Immature natural killer cell (primary cell): Measurements from ENCODE around the gene ZNF549. TPM values are rescaled to one million over a fixed set of nuclear protein-coding genes. Genes with fewer than 3 reads are reported as not detected.
"Not testable (repeated sequence)": the region's sequence is repeated elsewhere in the genome, so short reads cannot be mapped to it uniquely, and the experiment has no call there.

Experiments
- DNase-seq, 3 donors: peaks; one replicate each; pipeline ENCODE4 v3.0.0; 2022; ENCODE audit warnings: mixed read lengths in 1 of 3
- H3K27ac Mint-ChIP-seq, 6 donors: one replicate each; pipeline ENCODE4 v1.8.0; 2020; ENCODE audit warnings: mixed read lengths in 6 of 6, mild to moderate bottlenecking in 5 of 6, inconsistent platforms in 4 of 6, moderate library complexity in 3 of 6
- H3K27me3 Mint-ChIP-seq, 3 donors: one replicate each; pipeline ENCODE4 v1.8.0; 2020 to 2021; ENCODE audit warnings: low read depth in 3 of 3, mild to moderate bottlenecking in 3 of 3, mixed read lengths in 3 of 3, moderate library complexity in 3 of 3, inconsistent platforms in 1 of 3
- H3K36me3 Mint-ChIP-seq, 3 donors: one replicate each; pipeline ENCODE4 v1.8.0; 2020; ENCODE audit warnings: mixed read lengths in 3 of 3, inconsistent platforms in 2 of 3, mild to moderate bottlenecking in 2 of 3
- H3K4me1 Mint-ChIP-seq, 2 donors: one replicate each; pipeline ENCODE4 v1.8.0; 2020; ENCODE audit warnings: inconsistent platforms in 2 of 2, mild to moderate bottlenecking in 2 of 2, mixed read lengths in 2 of 2, moderate library complexity in 1 of 2
- H3K4me3 Mint-ChIP-seq, 5 donors: one replicate each; pipeline ENCODE4 v1.8.0; 2020; ENCODE audit warnings: mild to moderate bottlenecking in 5 of 5, mixed read lengths in 5 of 5, inconsistent platforms in 3 of 5, moderate library complexity in 3 of 5
- H3K9me3 Mint-ChIP-seq, 6 donors: one replicate each; pipeline ENCODE4 v1.8.0; 2020; ENCODE audit warnings: mild to moderate bottlenecking in 6 of 6, mixed read lengths in 6 of 6, inconsistent platforms in 4 of 6, moderate library complexity in 3 of 6
- polyA plus RNA-seq, 3 donors: library from polyadenylated mRNA; unstranded; fragments of 300-500 nt; fragmentation: Illumina TruSeq; gene quantifications; one replicate each; pipeline ENCODE4 v1.2.3, GENCODE V29; 2021

ZNF549 gene
- 1 to 10 TPM; 3.1 to 7.1 (median 6.9) TPM for polyA plus RNA-seq

- peaks cover 23 to 35% (median 26%) of the 10 kb centered on the region in 3 donors for H3K36me3 Mint-ChIP-seq
- H3K27ac Mint-ChIP-seq: peak within 1 kb of the TSS; percentile 72 to 97 (median 88)
- peak within 1 kb of the TSS; percentile 86 to 95 (median 93) for H3K4me3 Mint-ChIP-seq
- peaks cover 24 to 37% of the 10 kb centered on the region in 2 donors for H3K4me1 Mint-ChIP-seq
- DNase-seq: peak; percentile 87 to 90 (median 88)
- H3K9me3 Mint-ChIP-seq: peaks cover 9 to 56% (median 11%) of the 10 kb centered on the region in 6 donors
- peaks cover 2 to 6% (median 3%) of the 10 kb centered on the region in 3 donors for H3K27me3 Mint-ChIP-seq
Measured at GRCh38 chr19:57527136-57527881, at the start of gene ZNF549. Gene ZNF549, plus strand, starts transcription at chr19:57527356. Its CDS starts 218 bp downstream, at chr19:57527574.

- H3K4me3 Mint-ChIP-seq: peak within 1 kb of the TSS; percentile 71 to 92 (median 85)
- H3K27me3 Mint-ChIP-seq: not testable (repeated sequence)
- DNase-seq: peak; percentile 85 to 89 (median 87)
- peaks cover 27 to 43% (median 39%) of the 10 kb centered on the region in 3 donors for H3K36me3 Mint-ChIP-seq
- peak within 1 kb of the TSS; percentile 47 to 94 (median 86) for H3K27ac Mint-ChIP-seq
- peaks cover 18 to 22% of the 10 kb centered on the region in 2 donors for H3K4me1 Mint-ChIP-seq
- H3K9me3 Mint-ChIP-seq: peaks cover 4 to 34% (median 15%) of the 10 kb centered on the region in 6 donors
Measured at GRCh38 chr19:57487477-57488298, 39.5 kb upstream of the ZNF549 start, which contains the start of gene ZNF419. Gene ZNF419, plus strand, starts transcription at chr19:57487750. Its CDS starts 201 bp downstream, at chr19:57487951.

- H3K4me1 Mint-ChIP-seq: peaks cover 18 to 22% of the 10 kb centered on the region in 2 donors
- peak overlapping the region; percentile 68 to 84 (median 75) for H3K4me3 Mint-ChIP-seq
- DNase-seq: not testable (repeated sequence)
- H3K27ac Mint-ChIP-seq: peak overlapping the region in 4 of 6 donors; percentile 6 to 65 (median 42)
- H3K27me3 Mint-ChIP-seq: peaks cover 5 to 12% (median 6%) of the 10 kb centered on the region in 3 donors
- peaks cover 32 to 49% (median 45%) of the 10 kb centered on the region in 3 donors for H3K36me3 Mint-ChIP-seq
- H3K9me3 Mint-ChIP-seq: peaks cover 8 to 40% (median 19%) of the 10 kb centered on the region in 6 donors
Measured at GRCh38 chr19:57488299-57488644, 38.9 kb upstream of the ZNF549 start.

DNA sequence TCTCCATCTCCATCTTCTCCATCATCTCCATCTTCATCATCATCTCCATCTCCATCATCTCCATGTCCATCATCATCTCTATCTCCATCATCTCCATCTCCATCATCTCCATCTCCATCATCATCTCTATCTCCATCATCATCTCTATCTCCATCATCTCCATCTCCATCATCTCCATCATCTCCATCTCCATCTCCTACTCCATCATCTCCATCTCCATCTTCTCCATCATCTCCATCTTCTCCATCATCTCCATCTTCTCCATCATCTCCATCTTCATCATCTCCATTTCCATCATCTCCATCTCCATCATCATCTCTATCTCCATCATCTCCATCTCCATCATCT lies 27.9 kb upstream of the ZNF549 start:
- Mint-ChIP-seq H3K36me3 (peaks cover 40 to 60% (median 45%) of the 10 kb centered on the region in 3 donors), H3K9me3 (peaks cover 25 to 80% (median 52%) of the 10 kb centered on the region in 6 donors), H3K4me1 (peaks cover 24 to 36% of the 10 kb centered on the region in 2 donors), H3K27ac (peak overlapping the region; percentile 73 to 98 (median 95)), H3K4me3 (peak overlapping the region; percentile 70 to 88 (median 83))
- H3K27me3 Mint-ChIP-seq, DNase-seq: not testable (repeated sequence)

GRCh38 chr19:57499680-57500395 lies 27.3 kb upstream of the ZNF549 start, which contains the start of gene ZNF773:
Gene ZNF773, plus strand, starts transcription at chr19:57499938. Its CDS starts 143 bp downstream, at chr19:57500081.
- Mint-ChIP-seq H3K36me3 (peaks cover 40 to 60% (median 46%) of the 10 kb centered on the region in 3 donors), H3K27ac (peak within 1 kb of the TSS; percentile 73 to 98 (median 95)), H3K4me1 (peaks cover 24 to 36% of the 10 kb centered on the region in 2 donors), H3K9me3 (peaks cover 25 to 75% (median 48%) of the 10 kb centered on the region in 6 donors), H3K4me3 (peak within 1 kb of the TSS; percentile 70 to 88 (median 86))
- H3K27me3 Mint-ChIP-seq: not testable (repeated sequence)
- peak; percentile 92 to 96 (median 95) for DNase-seq

- Mint-ChIP-seq H3K27ac (peak overlapping the region; percentile 71 to 98 (median 88)), H3K4me3 (peak overlapping the region; percentile 70 to 86 (median 83)), H3K36me3 (peaks cover 42 to 60% (median 49%) of the 10 kb centered on the region in 3 donors), H3K4me1 (peaks cover 24 to 36% of the 10 kb centered on the region in 2 donors), H3K9me3 (peaks cover 25 to 74% (median 48%) of the 10 kb centered on the region in 6 donors)
- not testable (repeated sequence) for DNase-seq, H3K27me3 Mint-ChIP-seq
Measured at GRCh38 chr19:57500400-57500799, 26.8 kb upstream of the ZNF549 start.

DNA sequence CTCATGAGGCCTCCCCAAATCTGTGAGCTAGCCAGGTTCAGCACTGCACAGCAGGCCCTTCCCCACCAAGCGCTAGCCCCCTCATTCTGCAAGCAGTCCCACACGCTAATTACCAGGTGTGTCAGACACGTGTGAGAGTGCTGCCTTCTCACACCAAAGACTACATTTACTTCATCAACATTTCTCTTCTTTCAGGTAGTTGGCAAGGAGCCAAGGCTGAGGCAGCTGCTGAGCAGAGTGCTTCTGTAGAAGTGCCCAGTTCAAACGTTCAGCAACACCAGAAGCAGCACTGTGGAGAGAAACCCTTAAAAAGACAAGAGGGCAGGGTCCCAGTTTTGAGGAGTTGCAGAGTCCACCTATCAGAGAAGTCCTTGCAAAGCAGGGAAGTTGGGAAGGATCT lies 21.0 kb upstream of the ZNF549 start:
- H3K4me1 Mint-ChIP-seq: peaks cover 6 to 18% of the 10 kb centered on the region in 2 donors
- peaks cover 78 to 84% (median 82%) of the 10 kb centered on the region in 3 donors for H3K36me3 Mint-ChIP-seq
- no peak overlapping the region for H3K4me3 Mint-ChIP-seq
- H3K27me3 Mint-ChIP-seq: peaks cover 0 to 3% (median 0%) of the 10 kb centered on the region in 3 donors
- H3K27ac Mint-ChIP-seq: no peak overlapping the region
- DNase-seq: no peak
- H3K9me3 Mint-ChIP-seq: peaks cover 37 to 83% (median 69%) of the 10 kb centered on the region in 6 donors

DNA sequence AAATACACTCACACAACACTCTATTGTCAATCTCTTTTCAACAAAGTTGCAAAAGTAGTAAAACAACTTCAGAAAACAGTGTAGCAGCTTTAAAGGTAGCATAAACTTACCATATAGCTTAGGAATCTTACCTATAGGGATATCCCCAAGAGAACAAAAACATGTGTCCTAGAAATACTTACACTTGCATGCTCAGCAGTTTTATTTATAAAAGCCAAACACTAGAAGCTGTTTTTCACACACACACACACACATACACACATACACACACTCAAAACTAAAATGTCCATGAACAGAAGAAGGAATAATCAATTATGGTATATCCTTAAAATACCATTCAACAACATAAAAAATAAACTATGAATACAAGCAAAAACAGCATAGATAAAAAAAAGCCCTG lies 15.7 kb upstream of the ZNF549 start:
- H3K4me1 Mint-ChIP-seq: no peaks in the 10 kb centered on the region
- H3K27ac Mint-ChIP-seq: no peak overlapping the region

GRCh38 chr19:57512845-57513244 lies 14.3 kb upstream of the ZNF549 start:
- Mint-ChIP-seq H3K27me3 (no peaks in the 10 kb centered on the region), H3K36me3 (peaks cover 69 to 84% (median 71%) of the 10 kb centered on the region in 3 donors), H3K4me1 (no peaks in the 10 kb centered on the region), H3K4me3 (no peak overlapping the region), H3K27ac (no peak overlapping the region), H3K9me3 (peaks cover 40 to 90% (median 72%) of the 10 kb centered on the region in 6 donors)
- DNase-seq: peak in 1 of 3 donors; percentile 2

More for the DNA sequence above, 15.7 kb upstream of the ZNF549 start:
- Mint-ChIP-seq H3K27me3 (no peaks in the 10 kb centered on the region), H3K36me3 (peaks cover 73 to 84% (median 73%) of the 10 kb centered on the region in 3 donors), H3K4me3 (no peak overlapping the region), H3K9me3 (peaks cover 41 to 92% (median 81%) of the 10 kb centered on the region in 6 donors)
- DNase-seq: no peak

DNA sequence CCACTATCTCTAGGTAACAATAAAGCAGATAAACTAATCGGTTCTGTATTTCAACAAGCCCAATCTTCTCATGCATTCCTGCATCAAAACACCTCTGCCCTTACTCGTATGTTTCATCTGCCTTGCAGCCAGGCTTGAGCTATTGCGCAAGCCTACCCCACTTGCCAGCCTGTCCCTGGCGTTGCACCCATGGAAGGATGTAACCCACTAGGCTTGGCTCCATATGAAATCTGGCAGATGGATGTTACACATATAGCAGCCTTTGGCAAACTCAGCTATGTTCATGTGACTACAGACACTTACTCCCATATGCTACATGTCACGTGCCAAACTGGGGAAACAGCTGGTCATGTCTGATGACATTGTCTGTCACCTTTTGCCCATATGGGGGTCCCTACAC lies 11.9 kb upstream of the ZNF549 start:
- H3K36me3 Mint-ChIP-seq: peaks cover 51 to 68% (median 56%) of the 10 kb centered on the region in 3 donors
- H3K9me3 Mint-ChIP-seq: peaks cover 32 to 81% (median 52%) of the 10 kb centered on the region in 6 donors

GRCh38 chr19:57518021-57518420 lies 9.1 kb upstream of the ZNF549 start:
- Mint-ChIP-seq H3K36me3 (peaks cover 46 to 52% (median 47%) of the 10 kb centered on the region in 3 donors), H3K9me3 (peaks cover 21 to 69% (median 34%) of the 10 kb centered on the region in 6 donors)
- not testable (repeated sequence) for DNase-seq, H3K27me3 Mint-ChIP-seq, H3K4me1 Mint-ChIP-seq, H3K4me3 Mint-ChIP-seq, H3K27ac Mint-ChIP-seq

More for the DNA sequence above, 11.9 kb upstream of the ZNF549 start:
- H3K27me3 Mint-ChIP-seq: no peaks in the 10 kb centered on the region
- H3K4me3 Mint-ChIP-seq: no peak overlapping the region
- H3K4me1 Mint-ChIP-seq: no peaks in the 10 kb centered on the region
- H3K27ac Mint-ChIP-seq: no peak overlapping the region
- DNase-seq: no peak

GRCh38 chr19:57537953-57538547 lies 10.9 kb downstream of the ZNF549 start:
- H3K27me3 Mint-ChIP-seq: peaks cover 0 to 5% (median 2%) of the 10 kb centered on the region in 3 donors

More at GRCh38 chr19:57537953-57538547, 10.9 kb downstream of the ZNF549 start:
- Mint-ChIP-seq H3K27ac (no peak overlapping the region), H3K4me1 (peaks cover 0 to 3% of the 10 kb centered on the region in 2 donors), H3K9me3 (peaks cover 63 to 99% (median 95%) of the 10 kb centered on the region in 6 donors), H3K4me3 (no peak overlapping the region), H3K36me3 (peaks cover 87 to 93% (median 92%) of the 10 kb centered on the region in 3 donors)
- no peak for DNase-seq
